Measurements from ENCODE around the gene GID8.

The GID8 gene

DNA sequence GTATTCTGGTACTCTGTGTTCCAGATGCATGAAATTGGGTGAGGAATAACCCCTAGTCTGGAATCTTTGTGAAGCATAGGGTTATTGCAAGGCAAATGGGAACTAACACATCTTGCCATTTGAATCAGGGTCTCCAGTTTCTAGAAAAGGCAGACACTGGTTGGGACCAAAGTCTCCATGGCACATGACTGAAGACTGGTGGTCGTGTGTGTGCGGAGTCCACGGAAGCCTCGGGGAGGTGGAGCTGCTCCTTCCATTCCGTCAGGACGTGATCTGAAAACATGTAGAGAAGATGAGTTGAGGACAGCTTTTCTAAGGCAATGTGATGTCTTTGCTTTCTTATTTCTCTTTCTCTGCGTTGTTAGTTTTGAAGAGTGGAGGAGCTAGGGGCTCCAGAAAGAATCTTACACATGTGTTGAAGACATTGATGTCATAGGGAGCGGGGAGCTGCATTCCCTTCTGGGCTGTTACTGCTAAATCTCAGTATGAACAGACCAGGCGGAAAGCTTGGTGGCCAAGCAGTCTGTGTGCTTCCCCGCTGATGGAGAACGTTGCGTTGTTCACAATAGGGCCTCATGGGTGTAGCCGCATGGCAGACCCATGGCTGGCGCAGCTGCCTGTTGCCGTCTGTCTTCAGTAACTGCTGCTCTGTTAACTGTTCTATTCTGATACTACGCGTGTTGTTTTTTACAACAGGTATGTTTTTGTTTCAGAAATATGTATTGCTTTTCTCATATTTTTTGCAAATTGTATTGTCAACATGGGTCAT lies 9.8 kb downstream of the GID8 start:
- Histone ChIP-seq H3K4me3 (IDR thresholded peaks at IDR 0.05; ENCODE audit: insufficient read depth, low read depth, low read length) (no peak overlapping the region), H4K20me1 (ENCODE audit: insufficient read depth) (no peaks in the 10 kb centered on the region), H2AFZ (ENCODE audit: low read depth) (no peak overlapping the region), H3K79me2 (ENCODE audit: insufficient read depth, low read depth) (no peaks in the 10 kb centered on the region), H3K36me3 (ENCODE audit: insufficient read depth) (peaks cover 10% of the 10 kb centered on the region; the same call in 1 of the 2 replicates), H3K27ac (no peak overlapping the region), H3K27me3 (ENCODE audit: insufficient read depth, low read depth) (no peaks in the 10 kb centered on the region), H3K9ac (no peak overlapping the region), H3K4me2 (no peak overlapping the region), H3K4me1 (ENCODE audit: low read depth, poor library complexity, severe bottlenecking) (no peaks in the 10 kb centered on the region)
- TF ChIP-seq, protein P1, sequence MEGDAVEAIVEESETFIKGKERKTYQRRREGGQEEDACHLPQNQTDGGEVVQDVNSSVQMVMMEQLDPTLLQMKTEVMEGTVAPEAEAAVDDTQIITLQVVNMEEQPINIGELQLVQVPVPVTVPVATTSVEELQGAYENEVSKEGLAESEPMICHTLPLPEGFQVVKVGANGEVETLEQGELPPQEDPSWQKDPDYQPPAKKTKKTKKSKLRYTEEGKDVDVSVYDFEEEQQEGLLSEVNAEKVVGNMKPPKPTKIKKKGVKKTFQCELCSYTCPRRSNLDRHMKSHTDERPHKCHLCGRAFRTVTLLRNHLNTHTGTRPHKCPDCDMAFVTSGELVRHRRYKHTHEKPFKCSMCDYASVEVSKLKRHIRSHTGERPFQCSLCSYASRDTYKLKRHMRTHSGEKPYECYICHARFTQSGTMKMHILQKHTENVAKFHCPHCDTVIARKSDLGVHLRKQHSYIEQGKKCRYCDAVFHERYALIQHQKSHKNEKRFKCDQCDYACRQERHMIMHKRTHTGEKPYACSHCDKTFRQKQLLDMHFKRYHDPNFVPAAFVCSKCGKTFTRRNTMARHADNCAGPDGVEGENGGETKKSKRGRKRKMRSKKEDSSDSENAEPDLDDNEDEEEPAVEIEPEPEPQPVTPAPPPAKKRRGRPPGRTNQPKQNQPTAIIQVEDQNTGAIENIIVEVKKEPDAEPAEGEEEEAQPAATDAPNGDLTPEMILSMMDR (conservative IDR thresholded peaks at IDR 0.05; ENCODE audit: low read depth, low read length): no peak

DNA sequence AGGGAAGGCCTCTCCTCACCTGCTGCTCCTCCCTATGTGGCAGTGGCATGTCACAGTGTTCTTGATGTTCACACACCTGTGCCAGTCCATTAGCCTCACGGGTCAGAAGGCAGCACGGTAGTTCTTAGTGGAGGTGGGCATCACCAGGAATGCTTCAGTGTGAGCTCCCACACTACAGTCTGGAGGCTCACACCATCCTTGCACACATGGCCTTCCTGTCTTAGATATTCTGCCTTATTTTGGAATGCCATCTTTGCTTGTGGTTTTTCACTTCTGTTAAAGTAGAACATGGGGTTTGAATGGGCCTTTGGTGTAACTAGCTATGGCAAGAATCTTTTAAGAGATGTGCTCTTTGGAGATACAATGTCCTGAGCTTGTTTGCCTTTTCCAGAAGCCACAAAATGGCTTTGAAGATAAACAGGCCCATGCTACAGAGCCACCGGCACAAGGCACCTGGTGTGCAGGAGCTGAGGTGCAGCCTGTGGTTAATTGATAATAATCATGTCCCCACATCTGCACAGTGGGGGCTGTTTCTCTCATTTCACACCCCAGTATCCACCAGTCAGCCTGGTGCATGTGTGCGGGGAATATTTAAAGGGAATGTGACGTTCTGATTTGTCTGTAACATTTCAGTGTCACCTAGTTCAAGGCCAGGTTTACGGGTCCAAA lies 11.3 kb downstream of the GID8 start:
- TF ChIP-seq, protein P1 (conservative IDR thresholded peaks at IDR 0.05; ENCODE audit: low read depth, low read length): no peak
- H3K9ac ChIP-seq: no peak overlapping the region
- H4K20me1 ChIP-seq (ENCODE audit: insufficient read depth): no peaks in the 10 kb centered on the region
- H3K4me3 ChIP-seq (IDR thresholded peaks at IDR 0.05; ENCODE audit: insufficient read depth, low read depth, low read length): no peak overlapping the region
- H2AFZ ChIP-seq (ENCODE audit: low read depth): no peak overlapping the region
- H3K27me3 ChIP-seq (ENCODE audit: insufficient read depth, low read depth): peaks cover 4% of the 10 kb centered on the region; the same call in 1 of the 2 replicates
- no peaks in the 10 kb centered on the region for H3K79me2 ChIP-seq (ENCODE audit: insufficient read depth, low read depth)
- no peak overlapping the region for H3K27ac ChIP-seq
- peaks cover 10% of the 10 kb centered on the region; the same call in 1 of the 2 replicates for H3K36me3 ChIP-seq (ENCODE audit: insufficient read depth)
- no peaks in the 10 kb centered on the region for H3K4me1 ChIP-seq (ENCODE audit: low read depth, poor library complexity, severe bottlenecking)
- no peak overlapping the region for H3K4me2 ChIP-seq

DNA sequence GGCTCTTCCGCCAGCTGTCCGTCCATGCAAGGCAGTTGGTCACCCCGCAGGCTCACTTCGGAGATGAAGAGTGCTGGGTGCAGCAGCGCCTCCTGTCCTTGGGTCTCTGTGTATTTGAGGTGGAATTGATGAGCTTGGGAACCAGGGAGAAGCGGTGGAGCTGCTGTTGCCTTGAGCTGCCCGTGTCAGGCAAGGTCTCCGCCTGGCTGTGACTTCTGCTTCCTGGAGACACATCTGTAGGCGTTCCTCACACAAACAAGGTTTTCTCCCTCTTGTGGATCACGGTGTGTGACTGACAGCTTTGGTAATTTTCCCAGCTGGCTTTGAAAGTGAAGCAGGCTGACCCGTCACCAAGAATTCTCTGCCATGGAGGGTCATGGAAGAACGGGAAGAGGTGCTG lies 12.0 kb downstream of the GID8 start:
- peaks cover 3% of the 10 kb centered on the region; the same call in 1 of the 2 replicates for H3K36me3 ChIP-seq (ENCODE audit: insufficient read depth)
- H3K27ac ChIP-seq: no peak overlapping the region
- no peaks in the 10 kb centered on the region for H3K79me2 ChIP-seq (ENCODE audit: insufficient read depth, low read depth)
- no peak overlapping the region for H2AFZ ChIP-seq (ENCODE audit: low read depth)
- no peak overlapping the region for H3K9ac ChIP-seq
- no peaks in the 10 kb centered on the region for H4K20me1 ChIP-seq (ENCODE audit: insufficient read depth)
- TF ChIP-seq, protein P1 (conservative IDR thresholded peaks at IDR 0.05; ENCODE audit: low read depth, low read length): no peak
- no peaks in the 10 kb centered on the region for H3K4me1 ChIP-seq (ENCODE audit: low read depth, poor library complexity, severe bottlenecking)
- H3K27me3 ChIP-seq (ENCODE audit: insufficient read depth, low read depth): peaks cover 9% of the 10 kb centered on the region
- H3K4me3 ChIP-seq (IDR thresholded peaks at IDR 0.05; ENCODE audit: insufficient read depth, low read depth, low read length): no peak overlapping the region
- H3K4me2 ChIP-seq: no peak overlapping the region

DNA sequence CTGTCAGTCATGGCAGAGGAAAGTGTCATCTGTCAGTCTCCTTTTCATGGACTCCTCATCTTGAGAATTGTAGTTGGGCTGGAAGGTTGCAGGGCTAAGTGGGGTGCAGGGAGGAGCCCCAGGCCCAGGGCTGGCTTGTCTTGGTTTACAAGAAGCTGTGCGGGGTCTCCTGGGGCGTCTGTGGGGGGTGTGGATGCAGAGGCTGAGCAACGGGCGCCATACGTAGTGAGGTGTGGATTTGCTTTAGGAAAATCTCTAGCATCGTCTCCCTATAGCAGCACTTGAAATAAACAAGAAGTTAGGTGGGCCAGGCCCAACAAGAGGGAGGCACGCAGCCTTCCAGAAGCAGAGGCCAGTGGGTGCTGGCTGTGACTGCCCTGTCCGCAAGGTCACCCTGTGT lies 12.8 kb downstream of the GID8 start:
- H3K79me2 ChIP-seq (ENCODE audit: insufficient read depth, low read depth): no peaks in the 10 kb centered on the region
- H2AFZ ChIP-seq (ENCODE audit: low read depth): no peak overlapping the region
- no peak overlapping the region for H3K9ac ChIP-seq
- no peak overlapping the region for H3K4me2 ChIP-seq
- H3K4me1 ChIP-seq (ENCODE audit: low read depth, poor library complexity, severe bottlenecking): no peaks in the 10 kb centered on the region
- no peak overlapping the region for H3K27ac ChIP-seq
- H3K4me3 ChIP-seq (IDR thresholded peaks at IDR 0.05; ENCODE audit: insufficient read depth, low read depth, low read length): no peak overlapping the region
- no peaks in the 10 kb centered on the region for H3K36me3 ChIP-seq (ENCODE audit: insufficient read depth)
- TF ChIP-seq, protein P1 (conservative IDR thresholded peaks at IDR 0.05; ENCODE audit: low read depth, low read length): no peak
- peaks cover 17% of the 10 kb centered on the region for H3K27me3 ChIP-seq (ENCODE audit: insufficient read depth, low read depth)
- no peaks in the 10 kb centered on the region for H4K20me1 ChIP-seq (ENCODE audit: insufficient read depth)
